Measurements from ENCODE around the gene CIT.

DNA sequence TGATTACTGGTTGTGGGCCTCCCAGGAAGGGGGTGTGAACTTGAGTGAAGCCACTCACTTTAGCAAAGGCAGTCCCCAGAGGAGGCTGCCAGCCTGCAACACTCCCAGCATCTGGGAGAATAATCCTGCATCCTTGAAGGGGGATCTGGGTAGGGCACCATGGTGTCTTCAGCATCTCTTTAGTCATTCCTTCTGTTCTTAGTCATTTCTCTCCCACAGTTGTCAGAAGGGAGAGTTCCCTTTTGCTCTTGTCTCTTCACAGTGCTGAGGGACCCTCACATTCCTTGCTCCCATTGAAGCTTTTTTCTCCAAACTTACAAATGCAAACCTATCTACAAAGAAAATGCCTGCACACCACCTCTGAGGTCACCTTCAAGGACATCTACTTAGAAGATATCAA is 48.1 kb upstream of the CIT start:
- TF ChIP-seq, protein P1, sequence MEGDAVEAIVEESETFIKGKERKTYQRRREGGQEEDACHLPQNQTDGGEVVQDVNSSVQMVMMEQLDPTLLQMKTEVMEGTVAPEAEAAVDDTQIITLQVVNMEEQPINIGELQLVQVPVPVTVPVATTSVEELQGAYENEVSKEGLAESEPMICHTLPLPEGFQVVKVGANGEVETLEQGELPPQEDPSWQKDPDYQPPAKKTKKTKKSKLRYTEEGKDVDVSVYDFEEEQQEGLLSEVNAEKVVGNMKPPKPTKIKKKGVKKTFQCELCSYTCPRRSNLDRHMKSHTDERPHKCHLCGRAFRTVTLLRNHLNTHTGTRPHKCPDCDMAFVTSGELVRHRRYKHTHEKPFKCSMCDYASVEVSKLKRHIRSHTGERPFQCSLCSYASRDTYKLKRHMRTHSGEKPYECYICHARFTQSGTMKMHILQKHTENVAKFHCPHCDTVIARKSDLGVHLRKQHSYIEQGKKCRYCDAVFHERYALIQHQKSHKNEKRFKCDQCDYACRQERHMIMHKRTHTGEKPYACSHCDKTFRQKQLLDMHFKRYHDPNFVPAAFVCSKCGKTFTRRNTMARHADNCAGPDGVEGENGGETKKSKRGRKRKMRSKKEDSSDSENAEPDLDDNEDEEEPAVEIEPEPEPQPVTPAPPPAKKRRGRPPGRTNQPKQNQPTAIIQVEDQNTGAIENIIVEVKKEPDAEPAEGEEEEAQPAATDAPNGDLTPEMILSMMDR (IDR thresholded peaks at IDR 0.05; ENCODE audit: low read length): no peak
- TF ChIP-seq EZH2 (IDR thresholded peaks at IDR 0.05; ENCODE audit: borderline replicate concordance, low read length): no peak

All from OCI-LY1 (cell line).